Spleen (tissue), 7 donors: ENCODE measurements around the gene POLL.

ENCODE experiments used
- POLR2A ChIP-seq, 3 donors: fragments of 450-650 bp; IDR thresholded peaks; one replicate each; pipeline ENCODE4 v1.5.1; 2017; ENCODE audit warnings: antibody characterized with exemption in 3 of 3, mild to moderate bottlenecking in 1 of 3
- POLR2AphosphoS5 ChIP-seq, 3 donors: sonication (generic); formaldehyde crosslinking; IDR thresholded peaks; one replicate each; pipeline ENCODE4 v1.5.1; 2017; ENCODE audit warnings: antibody characterized with exemption in 3 of 3
- TF ChIP-seq, protein P1 (sequence below), 11 experiments: fragments of 200-600 bp in 7 of 11; fragments of 450-650 bp in 4 of 11; sonication (generic) in 4 of 11; IDR thresholded peaks in 8 of 11; conservative IDR thresholded peaks in 3 of 11; 1 replicate in 7 of 11; 2 replicates in 4 of 11; pipeline versions ENCODE4 v1.4.0 to v1.8.0; 2016 to 2021; ENCODE audit warnings: antibody characterized with exemption in 11 of 11, inconsistent platforms in 4 of 11, mild to moderate bottlenecking in 1 of 11
- donor health status: DM: no; HTN: no; CAD: no; lungs with moderate emphysema.
- donor health status: DM: no; HTN: no; CAD: no.
- donor health status: DM: no; HTN: no; CAD: no.

DNA sequence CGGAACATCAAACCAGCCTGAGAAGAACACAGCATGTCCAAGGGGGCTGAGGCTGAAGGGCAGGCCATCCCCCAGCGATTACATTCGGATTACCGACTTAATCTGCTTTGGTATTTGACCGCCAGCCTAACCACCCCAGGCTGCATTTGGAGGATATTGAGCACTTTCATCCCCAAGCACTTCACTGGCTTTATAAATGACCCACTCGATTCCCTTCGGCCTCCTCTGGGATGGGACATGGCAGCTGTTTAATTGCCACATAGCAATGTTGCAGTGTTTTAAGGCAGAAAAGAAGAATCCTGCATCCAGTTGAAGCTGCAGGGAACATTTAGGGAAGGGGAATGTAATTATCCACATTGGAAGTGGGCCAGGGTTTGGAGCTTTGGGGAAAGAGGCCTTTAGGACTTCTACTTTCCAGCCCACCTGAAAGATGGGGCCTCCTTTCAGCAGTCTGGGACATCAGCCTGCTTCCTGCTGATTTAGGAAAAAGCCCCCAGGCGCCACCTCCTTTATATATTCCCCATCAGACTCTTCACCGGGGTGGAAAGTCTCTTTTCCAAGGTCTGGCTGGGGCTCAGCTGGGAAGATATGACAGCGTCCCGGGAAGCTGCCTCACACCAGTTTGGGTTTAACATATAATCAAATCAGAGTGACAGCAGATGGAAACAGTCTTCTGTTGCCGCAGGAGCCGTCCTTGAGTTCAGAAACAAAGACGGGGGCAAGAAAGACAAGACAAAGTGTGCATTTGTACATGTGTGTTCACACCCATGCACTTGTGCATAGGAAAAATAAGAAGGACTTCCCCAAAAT, 9.2 kb upstream of the POLL start:
- TF ChIP-seq, protein P1, sequence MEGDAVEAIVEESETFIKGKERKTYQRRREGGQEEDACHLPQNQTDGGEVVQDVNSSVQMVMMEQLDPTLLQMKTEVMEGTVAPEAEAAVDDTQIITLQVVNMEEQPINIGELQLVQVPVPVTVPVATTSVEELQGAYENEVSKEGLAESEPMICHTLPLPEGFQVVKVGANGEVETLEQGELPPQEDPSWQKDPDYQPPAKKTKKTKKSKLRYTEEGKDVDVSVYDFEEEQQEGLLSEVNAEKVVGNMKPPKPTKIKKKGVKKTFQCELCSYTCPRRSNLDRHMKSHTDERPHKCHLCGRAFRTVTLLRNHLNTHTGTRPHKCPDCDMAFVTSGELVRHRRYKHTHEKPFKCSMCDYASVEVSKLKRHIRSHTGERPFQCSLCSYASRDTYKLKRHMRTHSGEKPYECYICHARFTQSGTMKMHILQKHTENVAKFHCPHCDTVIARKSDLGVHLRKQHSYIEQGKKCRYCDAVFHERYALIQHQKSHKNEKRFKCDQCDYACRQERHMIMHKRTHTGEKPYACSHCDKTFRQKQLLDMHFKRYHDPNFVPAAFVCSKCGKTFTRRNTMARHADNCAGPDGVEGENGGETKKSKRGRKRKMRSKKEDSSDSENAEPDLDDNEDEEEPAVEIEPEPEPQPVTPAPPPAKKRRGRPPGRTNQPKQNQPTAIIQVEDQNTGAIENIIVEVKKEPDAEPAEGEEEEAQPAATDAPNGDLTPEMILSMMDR (IDR thresholded peaks at IDR 0.05 in 8 of 11, conservative IDR thresholded peaks at IDR 0.05 in 3 of 11), result no peak
- no peak for TF ChIP-seq POLR2A (IDR thresholded peaks at IDR 0.05)
- TF ChIP-seq POLR2AphosphoS5 (IDR thresholded peaks at IDR 0.05), result no peak
